Measurements from ENCODE around the gene P2RX6. TPM values are rescaled to one million over a fixed set of nuclear protein-coding genes. Genes with fewer than 3 reads are reported as not detected.

Gene P2RX6
- total RNA-seq, 1 donor from 2014 or later, result 0.45 TPM

DNA sequence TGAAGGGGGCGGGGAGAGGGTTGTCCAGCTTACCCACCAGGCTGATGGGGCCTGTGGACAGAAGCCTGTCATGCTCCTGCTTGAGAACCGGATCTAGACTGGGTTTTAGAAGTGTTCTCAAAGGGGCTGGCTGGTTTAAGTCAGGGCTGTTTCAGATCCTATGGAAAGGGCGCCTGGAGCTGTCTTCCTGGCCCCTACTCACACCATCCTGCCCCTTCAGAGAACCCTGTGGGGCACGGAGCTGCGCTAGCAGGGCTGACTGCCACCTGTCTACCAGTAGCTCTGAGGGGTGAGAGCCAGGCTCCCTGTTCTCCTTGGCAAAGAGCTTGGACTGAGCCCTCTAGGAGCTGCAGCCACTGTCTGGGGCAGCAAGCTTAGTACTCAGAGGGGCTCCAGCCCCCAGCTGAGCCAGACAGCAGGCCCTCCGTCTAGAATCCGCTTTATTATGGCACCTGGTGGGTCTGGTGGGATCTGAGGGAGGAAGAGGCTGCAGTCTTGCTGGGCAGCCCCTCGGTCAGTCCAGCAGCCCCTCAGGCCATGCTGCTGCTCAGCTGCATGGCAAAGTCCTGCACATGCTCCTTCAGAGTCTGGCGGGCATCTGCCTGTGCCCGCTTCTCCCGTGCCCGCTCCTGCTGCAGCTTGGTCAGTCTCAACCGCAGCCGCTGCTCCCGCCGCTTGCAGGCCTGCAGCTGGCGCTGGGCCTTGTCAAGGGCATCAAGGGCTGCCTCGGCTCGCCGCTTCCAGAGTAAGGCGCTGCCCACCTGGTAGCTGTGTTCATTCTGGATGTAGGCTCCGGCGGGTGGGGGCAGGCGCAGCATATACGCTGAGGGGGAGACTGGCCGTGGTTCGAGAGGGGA is 15.4 kb upstream of the P2RX6 start:
- Histone ChIP-seq H3K36me3 (ENCODE audit: insufficient read depth, low read length) (no peaks in the 10 kb centered on the region), H3K9ac (ENCODE audit: low read length) (peak overlapping the region; percentile 95), H3K9me3 (ENCODE audit: insufficient read depth, low read depth, low read length) (no peaks in the 10 kb centered on the region), H3K27ac (ENCODE audit: low read depth, low read length) (no peak overlapping the region), H3K79me2 (ENCODE audit: insufficient read depth, low read length) (peaks cover 40% of the 10 kb centered on the region), H3K4me2 (ENCODE audit: low read length) (peak overlapping the region; percentile 96), H4K20me1 (ENCODE audit: insufficient read depth, low read length) (peaks cover 27% of the 10 kb centered on the region), H3K27me3 (ENCODE audit: insufficient read depth, low read length) (no peaks in the 10 kb centered on the region), H3K4me1 (ENCODE audit: insufficient read depth, low read length) (peaks cover 23% of the 10 kb centered on the region), H2AFZ (ENCODE audit: low read depth, low read length) (no peak overlapping the region), H3K4me3 (ENCODE audit: insufficient read depth, low read depth, low read length) (no peak overlapping the region)
- no peak for FAIRE-seq
- no peak for DNase-seq (ENCODE audit: low read depth)
- Mint-ChIP-seq H3K4me3 (ENCODE audit: unreplicated experiment) (no peak overlapping the region), H3K27me3 (ENCODE audit: low read depth, unreplicated experiment) (no peaks in the 10 kb centered on the region), H3K27ac (ENCODE audit: unreplicated experiment) (no peak overlapping the region), H3K36me3 (ENCODE audit: low read depth, unreplicated experiment) (peaks cover 3% of the 10 kb centered on the region), H3K4me1 (ENCODE audit: low read depth, unreplicated experiment) (no peaks in the 10 kb centered on the region), H3K9me3 (ENCODE audit: unreplicated experiment) (no peaks in the 10 kb centered on the region)
- TF ChIP-seq, protein P1, sequence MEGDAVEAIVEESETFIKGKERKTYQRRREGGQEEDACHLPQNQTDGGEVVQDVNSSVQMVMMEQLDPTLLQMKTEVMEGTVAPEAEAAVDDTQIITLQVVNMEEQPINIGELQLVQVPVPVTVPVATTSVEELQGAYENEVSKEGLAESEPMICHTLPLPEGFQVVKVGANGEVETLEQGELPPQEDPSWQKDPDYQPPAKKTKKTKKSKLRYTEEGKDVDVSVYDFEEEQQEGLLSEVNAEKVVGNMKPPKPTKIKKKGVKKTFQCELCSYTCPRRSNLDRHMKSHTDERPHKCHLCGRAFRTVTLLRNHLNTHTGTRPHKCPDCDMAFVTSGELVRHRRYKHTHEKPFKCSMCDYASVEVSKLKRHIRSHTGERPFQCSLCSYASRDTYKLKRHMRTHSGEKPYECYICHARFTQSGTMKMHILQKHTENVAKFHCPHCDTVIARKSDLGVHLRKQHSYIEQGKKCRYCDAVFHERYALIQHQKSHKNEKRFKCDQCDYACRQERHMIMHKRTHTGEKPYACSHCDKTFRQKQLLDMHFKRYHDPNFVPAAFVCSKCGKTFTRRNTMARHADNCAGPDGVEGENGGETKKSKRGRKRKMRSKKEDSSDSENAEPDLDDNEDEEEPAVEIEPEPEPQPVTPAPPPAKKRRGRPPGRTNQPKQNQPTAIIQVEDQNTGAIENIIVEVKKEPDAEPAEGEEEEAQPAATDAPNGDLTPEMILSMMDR (IDR thresholded peaks at IDR 0.05; ENCODE audit: insufficient read depth, low read depth, low read length), result no peak
- TF ChIP-seq EZH2 (IDR thresholded peaks at IDR 0.05; ENCODE audit: insufficient read depth, low read length), result no peak

DNA sequence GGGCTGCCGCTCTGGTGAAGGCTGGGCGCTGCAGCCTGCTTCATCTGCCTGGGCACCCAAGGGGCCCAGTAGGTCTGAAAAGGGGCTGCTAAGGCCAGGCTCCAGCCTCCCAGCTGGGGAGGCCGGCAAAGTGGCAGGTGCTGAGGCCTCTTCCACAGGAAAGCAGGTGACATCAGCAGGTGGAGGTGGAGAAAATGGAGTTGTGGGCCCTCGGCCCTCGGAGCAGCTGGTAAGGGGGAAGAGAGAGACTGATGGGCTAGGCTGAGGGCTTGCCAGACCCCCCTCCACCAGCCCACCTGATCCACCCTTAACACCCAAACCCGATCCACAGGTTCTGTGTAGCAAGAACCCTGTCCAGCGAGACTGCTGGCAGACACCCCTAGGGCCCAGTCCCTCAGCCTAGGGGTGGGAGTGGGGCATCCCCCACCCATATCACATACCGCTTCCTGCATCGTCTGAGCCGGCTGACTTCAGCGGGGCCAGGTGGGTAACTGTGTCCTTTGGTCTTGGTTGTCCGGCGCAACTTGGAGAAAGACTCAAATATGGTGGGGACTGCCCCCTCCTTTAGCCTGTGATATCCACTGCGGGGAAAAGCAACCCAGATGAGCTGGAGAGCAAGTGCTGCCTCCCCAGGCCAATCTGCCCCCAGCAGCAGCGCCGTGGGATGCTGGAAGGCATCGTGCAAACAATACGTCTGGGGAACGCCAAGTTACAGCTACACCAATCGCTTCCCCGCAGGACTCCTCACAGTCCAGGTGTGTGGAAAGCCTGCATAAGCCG is 14.6 kb upstream of the P2RX6 start:
- H3K4me3 Mint-ChIP-seq (ENCODE audit: unreplicated experiment), result peak overlapping the region; percentile 95
- H3K27ac ChIP-seq (ENCODE audit: low read depth, low read length), result no peak overlapping the region
- no peak for FAIRE-seq
- H3K4me2 ChIP-seq (ENCODE audit: low read length), result peak overlapping the region; percentile 96
- H3K27ac Mint-ChIP-seq (ENCODE audit: unreplicated experiment), result peak overlapping the region; percentile 72
- H3K9me3 Mint-ChIP-seq (ENCODE audit: unreplicated experiment), result no peaks in the 10 kb centered on the region
- H3K79me2 ChIP-seq (ENCODE audit: insufficient read depth, low read length), result peaks cover 40% of the 10 kb centered on the region
- no peaks in the 10 kb centered on the region for H3K27me3 ChIP-seq (ENCODE audit: insufficient read depth, low read length)
- peaks cover 3% of the 10 kb centered on the region for H3K36me3 Mint-ChIP-seq (ENCODE audit: low read depth, unreplicated experiment)
- H3K36me3 ChIP-seq (ENCODE audit: insufficient read depth, low read length), result no peaks in the 10 kb centered on the region
- no peak for DNase-seq (ENCODE audit: low read depth)
- TF ChIP-seq EZH2 (IDR thresholded peaks at IDR 0.05; ENCODE audit: insufficient read depth, low read length), result no peak
- TF ChIP-seq, protein P1 (IDR thresholded peaks at IDR 0.05; ENCODE audit: insufficient read depth, low read depth, low read length), result no peak
- peaks cover 27% of the 10 kb centered on the region for H4K20me1 ChIP-seq (ENCODE audit: insufficient read depth, low read length)
- no peak overlapping the region for H2AFZ ChIP-seq (ENCODE audit: low read depth, low read length)
- no peaks in the 10 kb centered on the region for H3K27me3 Mint-ChIP-seq (ENCODE audit: low read depth, unreplicated experiment)
- no peaks in the 10 kb centered on the region for H3K4me1 Mint-ChIP-seq (ENCODE audit: low read depth, unreplicated experiment)
- no peaks in the 10 kb centered on the region for H3K9me3 ChIP-seq (ENCODE audit: insufficient read depth, low read depth, low read length)
- H3K4me1 ChIP-seq (ENCODE audit: insufficient read depth, low read length), result peaks cover 23% of the 10 kb centered on the region
- H3K4me3 ChIP-seq (ENCODE audit: insufficient read depth, low read depth, low read length), result peak overlapping the region; percentile 68
- peak overlapping the region; percentile 95 for H3K9ac ChIP-seq (ENCODE audit: low read length)

Measured in astrocyte (in vitro differentiated cells and primary cell).